Cardiac fibroblast (primary cell): ENCODE results near the gene ZNF675.
"Not testable (repeated sequence)": the region's sequence is repeated elsewhere in the genome, so short reads cannot be mapped to it uniquely, and the experiment has no call there.

Experiments used
- DNase-seq, 2 donors: peaks; one replicate each; pipeline versions ENCODE4 v3.0.0 to v3.0.0-alpha.2; 2010; ENCODE audit warnings: low read depth in 2 of 2
- H3K4me3 ChIP-seq, 2 donors: replicated peaks in 1 of 2; 1 replicate in 1 of 2; 2 replicates in 1 of 2; pipeline ENCODE4 v1.5.1; 2011; ENCODE audit warnings: low read depth in 2 of 2, low read length in 2 of 2, mild to moderate bottlenecking in 2 of 2, moderate library complexity in 1 of 2
- TF ChIP-seq, protein P1 (sequence below): IDR thresholded peaks from one replicate; pipeline ENCODE4 v1.5.1; 2011; ENCODE audit warnings: low read depth, mild to moderate bottlenecking, low read length, inconsistent platforms

The ZNF675 gene

DNA sequence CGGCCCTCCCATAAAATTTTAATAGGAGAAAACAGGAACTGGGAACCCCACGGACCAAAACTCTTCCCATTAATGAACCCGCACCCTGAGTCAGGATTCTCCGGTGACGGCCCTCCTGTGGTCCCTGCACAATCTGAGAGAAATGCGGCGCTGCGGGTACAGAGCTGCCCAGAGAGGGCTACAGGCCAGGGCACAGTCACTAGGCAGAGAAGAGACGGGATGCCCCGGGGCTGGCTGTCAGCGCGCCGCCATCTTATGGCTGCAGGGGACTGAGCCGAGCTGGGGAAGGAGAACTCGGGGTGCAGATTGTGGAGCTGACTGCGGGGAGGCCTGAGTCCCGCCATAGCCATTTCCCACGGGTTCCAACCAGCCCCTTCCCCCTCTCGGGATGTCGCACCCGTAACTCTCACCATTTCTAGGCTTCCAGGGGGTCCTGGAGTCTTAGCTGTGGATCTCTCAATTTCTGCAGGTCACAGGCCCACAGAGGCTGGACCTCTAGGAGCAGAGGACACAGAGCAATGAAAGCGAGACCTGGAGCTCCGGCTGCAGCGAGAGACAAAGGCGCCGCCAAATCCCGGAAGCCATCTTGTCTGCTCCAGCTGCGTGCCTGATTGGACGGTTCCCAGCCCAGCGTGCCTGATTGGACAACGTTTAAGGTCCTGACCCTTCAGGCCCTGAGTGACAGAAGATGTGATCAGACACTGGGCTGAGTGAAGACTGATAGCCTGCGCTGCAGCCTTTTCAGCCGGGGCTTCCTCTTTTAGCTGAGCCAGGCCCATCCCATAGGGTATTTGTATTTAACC, at the start of gene ZNF675:
TSS of gene ZNF675 (minus strand) at position 592 of the 803 bp plus-strand sequence. CDS start at position 413, 179 bp downstream.
- TF ChIP-seq, protein P1, sequence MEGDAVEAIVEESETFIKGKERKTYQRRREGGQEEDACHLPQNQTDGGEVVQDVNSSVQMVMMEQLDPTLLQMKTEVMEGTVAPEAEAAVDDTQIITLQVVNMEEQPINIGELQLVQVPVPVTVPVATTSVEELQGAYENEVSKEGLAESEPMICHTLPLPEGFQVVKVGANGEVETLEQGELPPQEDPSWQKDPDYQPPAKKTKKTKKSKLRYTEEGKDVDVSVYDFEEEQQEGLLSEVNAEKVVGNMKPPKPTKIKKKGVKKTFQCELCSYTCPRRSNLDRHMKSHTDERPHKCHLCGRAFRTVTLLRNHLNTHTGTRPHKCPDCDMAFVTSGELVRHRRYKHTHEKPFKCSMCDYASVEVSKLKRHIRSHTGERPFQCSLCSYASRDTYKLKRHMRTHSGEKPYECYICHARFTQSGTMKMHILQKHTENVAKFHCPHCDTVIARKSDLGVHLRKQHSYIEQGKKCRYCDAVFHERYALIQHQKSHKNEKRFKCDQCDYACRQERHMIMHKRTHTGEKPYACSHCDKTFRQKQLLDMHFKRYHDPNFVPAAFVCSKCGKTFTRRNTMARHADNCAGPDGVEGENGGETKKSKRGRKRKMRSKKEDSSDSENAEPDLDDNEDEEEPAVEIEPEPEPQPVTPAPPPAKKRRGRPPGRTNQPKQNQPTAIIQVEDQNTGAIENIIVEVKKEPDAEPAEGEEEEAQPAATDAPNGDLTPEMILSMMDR, result peak; percentile 15
- peak; percentile 91 to 93 for DNase-seq
- peak within 1 kb of the TSS; percentile 87 to 88 for H3K4me3 ChIP-seq

DNA sequence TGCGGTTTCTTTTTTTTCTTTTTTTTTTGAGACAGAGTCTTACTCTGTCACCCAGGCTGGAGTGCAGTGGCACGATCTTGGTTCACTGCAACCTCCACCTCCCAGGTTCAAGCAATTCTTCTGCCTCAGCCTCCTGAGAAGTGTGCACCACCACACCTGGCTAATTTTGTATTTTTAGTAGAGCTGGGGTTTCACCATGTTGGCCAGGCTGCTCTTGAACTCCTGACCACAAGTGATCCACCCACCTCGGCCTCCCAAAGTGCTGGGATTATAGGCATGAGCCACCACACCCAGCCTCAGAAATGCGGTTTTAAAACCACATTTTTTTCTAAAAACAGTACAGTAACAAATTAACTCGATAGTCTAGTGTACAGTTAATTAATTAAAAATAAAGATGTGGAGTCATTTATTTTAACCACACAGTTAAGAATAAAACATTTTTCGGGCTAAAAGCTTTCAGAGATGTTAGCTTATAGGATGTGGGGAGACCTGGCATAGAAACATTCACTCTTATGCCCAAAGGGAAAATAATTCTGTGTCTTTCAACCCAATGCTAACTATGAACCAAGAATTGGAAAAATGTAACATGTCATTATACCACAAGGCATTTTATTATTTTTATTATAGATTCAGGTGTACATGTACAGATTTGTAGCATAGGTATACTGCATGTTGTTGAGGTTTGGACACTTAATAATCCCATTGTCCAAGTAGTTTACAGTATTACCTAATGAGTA, 43.9 kb upstream of the ZNF675 start:
- not testable (repeated sequence) for DNase-seq, H3K4me3 ChIP-seq

DNA sequence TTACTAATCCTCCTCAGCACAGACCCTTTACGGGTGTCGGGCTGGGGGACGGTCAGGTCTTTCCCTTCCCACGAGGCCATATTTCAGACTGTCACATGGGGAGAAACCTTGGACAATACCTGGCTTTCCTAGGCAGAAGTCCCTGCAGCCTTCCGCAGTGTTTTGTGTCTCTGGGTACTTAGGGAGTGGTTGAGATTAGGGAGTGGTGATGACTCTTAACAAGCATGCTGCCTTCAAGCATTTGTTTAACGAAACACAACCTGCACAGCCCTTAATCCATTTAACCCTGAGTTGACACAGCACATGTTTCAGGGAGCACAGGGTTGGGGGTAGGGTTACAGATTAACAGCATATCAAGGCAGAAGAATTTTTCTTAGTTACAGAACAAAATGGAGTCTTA, 37.1 kb upstream of the ZNF675 start:
- not testable (repeated sequence) for H3K4me3 ChIP-seq, DNase-seq

DNA sequence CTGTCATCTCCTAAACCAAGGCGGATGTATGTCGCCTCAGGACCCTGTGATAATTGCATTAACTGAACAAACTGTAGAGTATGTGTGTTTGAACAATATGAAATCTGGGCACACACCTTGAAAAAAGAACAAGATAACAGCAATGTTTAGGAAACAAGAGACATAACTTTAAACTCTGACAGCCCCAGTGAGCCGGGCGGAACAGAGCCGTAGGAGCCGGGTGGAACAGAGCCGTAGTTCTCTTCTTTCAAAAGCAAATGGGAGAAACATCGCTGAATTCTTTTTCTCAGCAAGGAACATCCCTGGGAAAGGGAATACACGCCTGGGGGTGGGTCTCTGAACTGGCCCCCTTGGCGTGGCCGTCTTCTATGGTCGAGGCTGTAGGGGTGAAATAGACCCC, 31.8 kb upstream of the ZNF675 start:
- DNase-seq, result no peak
- TF ChIP-seq, protein P1, result no peak
- H3K4me3 ChIP-seq, result no peak overlapping the region

DNA sequence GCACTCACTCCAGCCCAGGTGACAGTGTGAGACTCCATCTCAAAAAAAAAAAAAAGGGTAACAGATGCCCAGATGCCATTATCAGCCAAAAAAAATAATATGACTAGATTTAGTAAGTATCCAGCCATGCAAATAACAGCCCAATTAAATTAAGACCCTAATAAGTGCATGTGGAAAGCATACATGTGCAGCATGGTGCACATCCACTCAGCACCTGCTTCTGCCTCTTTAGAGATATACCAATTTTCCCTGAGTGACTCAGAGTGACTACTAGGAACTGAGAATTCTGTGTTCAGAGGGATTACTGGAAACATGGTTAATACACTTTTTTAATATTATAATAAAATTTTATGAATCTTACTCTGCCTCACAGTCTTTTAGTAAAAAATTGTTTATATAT, 29.8 kb upstream of the ZNF675 start:
- H3K4me3 ChIP-seq, result no peak overlapping the region
- TF ChIP-seq, protein P1, result no peak
- DNase-seq, result no peak

DNA sequence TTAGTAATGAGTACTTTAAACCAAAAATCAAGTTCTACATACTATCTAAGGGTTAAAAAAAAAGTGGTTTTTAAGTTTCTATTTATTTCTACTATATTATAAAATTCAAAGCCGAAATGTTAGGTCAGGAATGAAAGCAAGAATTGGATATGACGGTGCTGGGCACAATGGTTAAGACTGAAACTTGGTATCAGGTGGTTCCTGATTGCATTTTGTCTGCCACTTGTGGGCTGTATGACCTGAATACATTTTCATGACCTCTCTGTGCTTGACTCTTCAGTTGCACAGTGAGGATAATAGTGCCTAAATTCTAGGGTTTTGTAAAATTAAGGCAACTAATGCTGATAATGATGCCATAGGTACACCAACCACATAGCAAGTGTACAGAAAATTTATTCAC, 22.3 kb upstream of the ZNF675 start:
- TF ChIP-seq, protein P1, result no peak

DNA sequence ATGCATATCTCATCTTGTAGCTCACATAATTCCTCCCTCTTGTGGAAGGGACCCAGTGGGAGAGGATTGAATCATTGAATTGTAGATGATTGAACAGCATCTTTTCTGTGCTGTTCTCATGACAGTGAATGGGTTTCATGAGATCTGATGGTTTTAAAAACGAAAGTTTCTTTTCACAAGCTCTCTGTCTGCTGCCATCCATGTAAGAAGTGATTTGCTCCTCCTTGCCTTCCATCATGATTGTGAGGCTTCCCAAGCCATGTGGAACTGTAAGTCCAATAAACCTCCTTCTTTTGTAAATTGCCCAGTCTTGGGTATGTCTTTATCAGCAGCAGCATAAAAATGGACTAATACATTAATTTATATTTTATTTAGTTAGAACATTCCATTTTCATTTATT, 19.6 kb upstream of the ZNF675 start:
- TF ChIP-seq, protein P1, result no peak
- no peak for DNase-seq

More for the DNA sequence above, 22.3 kb upstream of the ZNF675 start:
- no peak for DNase-seq
- H3K4me3 ChIP-seq, result no peak overlapping the region

More for the DNA sequence above, 19.6 kb upstream of the ZNF675 start:
- no peak overlapping the region for H3K4me3 ChIP-seq
